Caco-2 (cell line): ENCODE measurements around the gene NUP160. TPM values are rescaled to one million over a fixed set of nuclear protein-coding genes. Genes with fewer than 3 reads are reported as not detected.

Experiments used
- BruUV-seq: library from RNA; stranded (reverse); fragments of 400-500 nt; replicated peaks from 2 replicates; lab custom pipeline; 2021; lab: Mats Ljungman, UMichigan
- CTCF ChIA-PET: fragments of 300-600 bp; sonication (Branson Sonifier 250); formaldehyde crosslinking; loops from one replicate; lab custom pipeline; 2022; ENCODE audit warnings: antibody characterized with exemption; lab: Charles Lee
- POLR2A ChIA-PET: fragments of 300-600 bp; sonication (Branson Sonifier 250); formaldehyde crosslinking; loops from one replicate; lab custom pipeline; 2022; ENCODE audit warnings: antibody characterized with exemption; lab: Charles Lee
- DNase-seq, 2 experiments: peaks; one replicate each; pipeline versions ENCODE4 v3.0.0 to v3.0.0-alpha.2; 2020 to 2022
- H3K27me3 ChIP-seq: replicated peaks from 2 replicates; pipeline ENCODE4 v1.6.0; 2011; ENCODE audit warnings: low read length; ENCODE audit not compliant: control insufficient read depth, insufficient read depth
- H3K36me3 ChIP-seq: 2 replicates; pipeline ENCODE4 v1.5.1; 2011; ENCODE audit warnings: low read length; ENCODE audit not compliant: control insufficient read depth, insufficient read depth
- H3K4me1 ChIP-seq: fragments of 250-450 bp; sonication (Bioruptor Pico); 2 replicates; pipeline ENCODE4 v1.5.1; 2020; ENCODE audit warnings: mild to moderate bottlenecking
- H3K4me3 ChIP-seq: 2 replicates; pipeline ENCODE4 v1.5.1; 2011; ENCODE audit warnings: low read depth, mild to moderate bottlenecking, control low read depth, low read length
- H3K9me3 ChIP-seq: fragments of 250-450 bp; sonication (Bioruptor Pico); 2 replicates; pipeline ENCODE4 v1.5.1; 2020; ENCODE audit warnings: mild to moderate bottlenecking, moderate library complexity
- H3K27ac Mint-ChIP-seq: one replicate; pipeline ENCODE4 v1.8.0; 2022; ENCODE audit warnings: mixed read lengths; ENCODE audit not compliant: unreplicated experiment
- H3K27me3 Mint-ChIP-seq: one replicate; pipeline ENCODE4 v1.8.0; 2022; ENCODE audit warnings: mixed read lengths; ENCODE audit not compliant: insufficient read depth, unreplicated experiment
- H3K36me3 Mint-ChIP-seq: one replicate; pipeline ENCODE4 v1.8.0; 2022; ENCODE audit warnings: mild to moderate bottlenecking, mixed read lengths; ENCODE audit not compliant: insufficient read depth, unreplicated experiment
- H3K4me1 Mint-ChIP-seq: one replicate; pipeline ENCODE4 v1.8.0; 2022; ENCODE audit warnings: low read depth, mixed read lengths; ENCODE audit not compliant: unreplicated experiment
- H3K4me3 Mint-ChIP-seq: one replicate; pipeline ENCODE4 v1.8.0; 2022; ENCODE audit warnings: mild to moderate bottlenecking, moderate library complexity, mixed read lengths; ENCODE audit not compliant: unreplicated experiment
- H3K9me3 Mint-ChIP-seq: one replicate; pipeline ENCODE4 v1.8.0; 2022; ENCODE audit warnings: mixed read lengths; ENCODE audit not compliant: unreplicated experiment
- intact Hi-C: fragments of 100-400 bp; cut with micrococcal nuclease; formaldehyde crosslinking; loops from one replicate; pipeline ENCODE4 v1.10.0; 2022; ENCODE audit not compliant: unreplicated experiment
- total RNA-seq: library from RNA; stranded (reverse); gene quantifications from 2 replicates; pipeline ENCODE4 v1.2.3, GENCODE V29; 2022
- TF ChIP-seq, protein P1 (sequence below), 2 experiments: fragments of 200-600 bp in 1 of 2; IDR thresholded peaks; 1 replicate in 1 of 2; 2 replicates in 1 of 2; pipeline versions ENCODE4 v1.5.1 to v1.8.0; 2011 to 2022; ENCODE audit warnings: antibody characterized with exemption in 1 of 2, control low read depth in 1 of 2, inconsistent platforms in 1 of 2, low read depth in 1 of 2, low read length in 1 of 2, mild to moderate bottlenecking in 1 of 2, moderate library complexity in 1 of 2; ENCODE audit not compliant: insufficient read depth in 1 of 2, severe bottlenecking in 1 of 2, unreplicated experiment in 1 of 2

NUP160 gene
- total RNA-seq, 1 experiment from 2014 or later: 72.9 TPM

DNA sequence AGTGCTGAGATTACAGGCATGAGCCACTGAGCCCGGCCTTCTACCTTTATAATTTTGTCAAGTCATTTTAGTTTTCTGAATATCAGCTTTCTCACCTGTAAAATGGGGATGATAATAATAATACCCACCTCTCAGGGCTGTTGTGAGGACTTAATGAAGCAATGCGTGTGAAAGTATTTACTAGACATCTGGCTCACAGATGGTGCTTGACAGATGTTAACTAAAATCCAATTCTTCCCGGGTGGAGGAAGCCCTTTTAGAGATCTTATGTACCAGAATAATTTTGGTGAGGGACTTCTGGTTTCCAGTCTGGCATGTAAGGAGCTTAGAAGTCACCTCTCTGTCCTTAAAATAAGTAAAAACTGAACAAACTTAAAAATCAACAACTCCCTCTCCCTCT is 43.7 kb upstream of the NUP160 start:
- peaks cover 20% of the 10 kb centered on the region for H3K9me3 Mint-ChIP-seq
- no peak overlapping the region for H3K4me3 Mint-ChIP-seq

DNA sequence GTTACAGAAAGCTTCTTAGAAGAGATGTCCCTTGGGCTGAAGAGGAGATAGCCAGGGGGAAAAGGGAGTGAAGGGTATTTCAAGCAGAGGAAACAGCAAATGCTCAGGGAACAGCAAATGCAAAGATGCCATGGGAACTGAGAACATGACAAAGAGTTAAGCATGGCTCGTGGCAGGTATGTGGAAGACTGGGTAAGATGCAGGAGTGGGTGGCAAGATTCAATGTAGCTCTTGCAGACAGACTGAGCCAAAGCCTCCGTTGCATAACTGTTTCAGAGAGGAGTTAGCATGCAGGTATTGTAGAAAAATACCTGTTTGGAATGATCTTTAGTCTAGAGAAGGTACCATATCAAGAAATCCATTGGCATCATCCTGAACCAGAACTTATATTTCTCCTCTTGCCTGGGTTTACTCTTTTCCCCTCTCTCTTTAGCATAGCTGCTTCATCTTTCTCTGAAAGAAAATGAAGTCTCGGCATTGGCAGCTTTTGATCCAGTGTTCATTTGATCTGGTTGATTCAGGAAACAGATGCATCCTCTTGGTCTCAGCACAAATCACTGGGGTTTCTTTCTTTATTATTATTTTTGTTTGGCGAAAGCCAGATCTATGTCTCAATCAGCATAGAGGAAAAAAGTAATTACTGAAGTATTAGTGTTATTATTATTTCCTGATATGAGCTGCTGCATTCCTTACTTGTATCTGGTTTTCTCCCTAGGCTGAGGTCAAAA is 41.7 kb upstream of the NUP160 start:
- DNase-seq: no peak
- Mint-ChIP-seq H3K4me1 (no peaks in the 10 kb centered on the region), H3K4me3 (no peak overlapping the region), H3K9me3 (peaks cover 11% of the 10 kb centered on the region), H3K27ac (no peak overlapping the region), H3K27me3 (no peaks in the 10 kb centered on the region), H3K36me3 (no peaks in the 10 kb centered on the region)
- Histone ChIP-seq H3K36me3 (no peaks in the 10 kb centered on the region), H3K4me3 (no peak overlapping the region), H3K27me3 (no peaks in the 10 kb centered on the region), H3K4me1 (no peaks in the 10 kb centered on the region), H3K9me3 (no peaks in the 10 kb centered on the region)
- CTCF ChIA-PET: no interaction called here
- no TSS peak for BruUV-seq
- TF ChIP-seq, protein P1, sequence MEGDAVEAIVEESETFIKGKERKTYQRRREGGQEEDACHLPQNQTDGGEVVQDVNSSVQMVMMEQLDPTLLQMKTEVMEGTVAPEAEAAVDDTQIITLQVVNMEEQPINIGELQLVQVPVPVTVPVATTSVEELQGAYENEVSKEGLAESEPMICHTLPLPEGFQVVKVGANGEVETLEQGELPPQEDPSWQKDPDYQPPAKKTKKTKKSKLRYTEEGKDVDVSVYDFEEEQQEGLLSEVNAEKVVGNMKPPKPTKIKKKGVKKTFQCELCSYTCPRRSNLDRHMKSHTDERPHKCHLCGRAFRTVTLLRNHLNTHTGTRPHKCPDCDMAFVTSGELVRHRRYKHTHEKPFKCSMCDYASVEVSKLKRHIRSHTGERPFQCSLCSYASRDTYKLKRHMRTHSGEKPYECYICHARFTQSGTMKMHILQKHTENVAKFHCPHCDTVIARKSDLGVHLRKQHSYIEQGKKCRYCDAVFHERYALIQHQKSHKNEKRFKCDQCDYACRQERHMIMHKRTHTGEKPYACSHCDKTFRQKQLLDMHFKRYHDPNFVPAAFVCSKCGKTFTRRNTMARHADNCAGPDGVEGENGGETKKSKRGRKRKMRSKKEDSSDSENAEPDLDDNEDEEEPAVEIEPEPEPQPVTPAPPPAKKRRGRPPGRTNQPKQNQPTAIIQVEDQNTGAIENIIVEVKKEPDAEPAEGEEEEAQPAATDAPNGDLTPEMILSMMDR (IDR thresholded peaks at IDR 0.05; ENCODE audit: insufficient read depth in 1 of 2, low read depth in 1 of 2, low read length in 1 of 2, severe bottlenecking in 1 of 2, unreplicated experiment in 1 of 2): no peak
- POLR2A ChIA-PET: no interaction called here
- intact Hi-C loops: no loop called here

More for the DNA sequence above, 43.7 kb upstream of the NUP160 start:
- BruUV-seq: no TSS peak
- Histone ChIP-seq H3K27me3 (no peaks in the 10 kb centered on the region), H3K36me3 (no peaks in the 10 kb centered on the region), H3K4me3 (no peak overlapping the region), H3K4me1 (no peaks in the 10 kb centered on the region), H3K9me3 (no peaks in the 10 kb centered on the region)
- intact Hi-C loops: no loop called here
- H3K4me1 Mint-ChIP-seq: no peaks in the 10 kb centered on the region
- H3K36me3 Mint-ChIP-seq: no peaks in the 10 kb centered on the region
- no peaks in the 10 kb centered on the region for H3K27me3 Mint-ChIP-seq
- DNase-seq: no peak
- no peak overlapping the region for H3K27ac Mint-ChIP-seq
- TF ChIP-seq, protein P1 (IDR thresholded peaks at IDR 0.05; ENCODE audit: insufficient read depth in 1 of 2, low read depth in 1 of 2, low read length in 1 of 2, severe bottlenecking in 1 of 2, unreplicated experiment in 1 of 2): no peak
- ChIA-PET POLR2A (no interaction called here), CTCF (interaction anchor here (0.6 kb wide), 1 partner anchor 186 kb away, joined by 11 read pairs; no protein-coding TSS in a partner anchor)

DNA sequence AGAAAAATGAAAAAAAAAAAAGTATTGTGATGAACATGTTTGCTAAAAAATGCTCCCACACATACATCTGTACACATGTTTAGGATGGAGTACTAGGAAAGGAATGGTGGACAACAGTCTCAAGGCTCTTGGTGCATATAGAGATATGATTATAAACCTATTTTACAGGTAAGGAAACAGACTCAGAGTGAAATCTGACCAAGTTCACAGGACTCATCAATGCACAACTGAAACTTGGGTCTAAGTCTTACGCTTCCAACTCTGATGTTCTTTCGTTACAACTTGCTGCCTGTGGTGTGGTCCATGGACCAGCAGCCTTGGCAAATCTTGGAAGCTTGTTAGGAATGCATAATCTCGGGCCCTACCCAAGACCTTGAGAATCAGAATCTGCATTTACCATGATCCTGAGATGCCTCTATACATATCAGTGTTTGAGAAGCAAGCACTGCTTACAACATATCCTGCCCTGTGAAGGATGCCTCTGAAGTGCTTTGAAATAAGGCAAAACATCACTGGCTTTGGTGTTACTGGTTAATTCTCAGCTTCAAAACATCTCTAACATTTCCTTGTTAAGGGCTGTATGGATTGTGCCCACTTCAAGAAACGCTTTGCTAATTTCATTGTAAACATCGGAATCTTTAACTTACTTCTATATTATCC is 39.9 kb upstream of the NUP160 start:
- no peaks in the 10 kb centered on the region for H3K4me1 Mint-ChIP-seq
- H3K4me3 Mint-ChIP-seq: no peak overlapping the region
- no peak for DNase-seq
- no peak overlapping the region for H3K27ac Mint-ChIP-seq
- no peaks in the 10 kb centered on the region for H3K36me3 Mint-ChIP-seq
- TF ChIP-seq, protein P1 (IDR thresholded peaks at IDR 0.05; ENCODE audit: insufficient read depth in 1 of 2, low read depth in 1 of 2, low read length in 1 of 2, severe bottlenecking in 1 of 2, unreplicated experiment in 1 of 2): no peak
- Histone ChIP-seq H3K27me3 (no peaks in the 10 kb centered on the region), H3K4me3 (no peak overlapping the region), H3K36me3 (no peaks in the 10 kb centered on the region), H3K9me3 (no peaks in the 10 kb centered on the region), H3K4me1 (no peaks in the 10 kb centered on the region)
- no TSS peak for BruUV-seq
- POLR2A ChIA-PET: no interaction called here
- intact Hi-C loops: no loop called here
- H3K27me3 Mint-ChIP-seq: no peaks in the 10 kb centered on the region
- CTCF ChIA-PET: no interaction called here
- H3K9me3 Mint-ChIP-seq: no peaks in the 10 kb centered on the region
